Erythroblast (primary cell): ENCODE measurements around the gene MRGPRX2.

ENCODE experiments used
- GATA1 ChIP-seq: IDR thresholded peaks from 2 replicates; pipeline ENCODE4 v1.6.1; 2011; ENCODE audit warnings: low read depth, mild to moderate bottlenecking, control low read depth, low read length, moderate library complexity
- POLR2A ChIP-seq: IDR thresholded peaks from 2 replicates; pipeline ENCODE4 v1.6.1; 2011; ENCODE audit warnings: mild to moderate bottlenecking, low read length

DNA sequence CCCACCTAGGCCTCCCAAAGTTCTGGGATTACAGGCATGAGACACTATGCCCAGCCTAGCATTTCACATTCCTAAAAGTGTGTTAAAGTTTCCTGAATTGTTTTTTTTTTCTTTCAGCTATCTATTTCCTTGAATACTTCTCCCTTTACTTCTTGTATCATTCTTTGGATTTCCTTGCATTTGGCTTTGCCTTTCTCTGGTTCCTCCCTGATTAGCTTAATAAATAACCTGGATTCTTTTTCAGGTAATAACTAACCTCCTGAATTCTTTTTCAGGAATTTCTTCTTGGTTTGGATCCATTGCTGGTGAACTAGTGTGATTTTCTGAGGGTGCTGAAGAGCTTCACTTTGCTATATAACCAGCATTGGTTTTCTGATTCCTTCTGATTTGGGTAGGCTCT is 47.9 kb downstream of the MRGPRX2 start:
- TF ChIP-seq POLR2A (no peak), GATA1 (no peak)
